GM18511 (cell line): ENCODE data around the gene IRF2.

Experiments
- ATAC-seq: cut with Tn5 transposase; IDR thresholded peaks from one replicate; pipeline ENCODE4 v1.9.1; 2021; ENCODE audit warnings: mild to moderate bottlenecking, moderate library complexity; ENCODE audit not compliant: unreplicated experiment

Gene IRF2

DNA sequence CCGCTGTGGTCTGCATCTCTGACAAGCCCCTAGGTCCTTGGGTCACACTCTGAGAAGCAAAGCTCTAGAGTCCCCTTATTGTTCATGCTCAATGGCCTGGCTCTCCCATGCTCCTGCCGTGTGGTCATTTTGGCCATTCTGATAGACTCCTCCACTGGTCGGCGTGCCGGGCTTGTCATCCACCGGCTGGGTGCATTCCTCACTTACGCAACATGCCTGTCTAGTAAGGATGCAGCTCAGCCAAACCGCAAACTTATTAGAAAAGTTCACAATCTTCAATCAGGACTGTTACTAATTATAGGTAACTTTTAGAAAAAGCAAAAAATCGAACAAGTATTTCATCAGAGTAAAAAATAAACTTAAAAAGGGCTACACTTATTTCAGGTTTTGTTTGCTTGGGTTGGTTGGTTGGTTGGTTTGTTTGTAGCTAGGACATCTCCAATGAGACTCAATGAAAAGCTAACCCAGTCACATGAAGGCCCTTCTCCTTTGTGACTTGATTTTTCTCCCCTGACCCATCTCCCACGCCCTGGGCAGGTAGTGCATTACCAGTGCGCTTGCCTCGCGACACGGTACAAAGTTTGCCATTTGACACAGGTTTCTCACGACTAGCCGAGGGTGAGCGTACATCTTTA, 41.0 kb downstream of the IRF2 start:
- no peak for ATAC-seq

DNA sequence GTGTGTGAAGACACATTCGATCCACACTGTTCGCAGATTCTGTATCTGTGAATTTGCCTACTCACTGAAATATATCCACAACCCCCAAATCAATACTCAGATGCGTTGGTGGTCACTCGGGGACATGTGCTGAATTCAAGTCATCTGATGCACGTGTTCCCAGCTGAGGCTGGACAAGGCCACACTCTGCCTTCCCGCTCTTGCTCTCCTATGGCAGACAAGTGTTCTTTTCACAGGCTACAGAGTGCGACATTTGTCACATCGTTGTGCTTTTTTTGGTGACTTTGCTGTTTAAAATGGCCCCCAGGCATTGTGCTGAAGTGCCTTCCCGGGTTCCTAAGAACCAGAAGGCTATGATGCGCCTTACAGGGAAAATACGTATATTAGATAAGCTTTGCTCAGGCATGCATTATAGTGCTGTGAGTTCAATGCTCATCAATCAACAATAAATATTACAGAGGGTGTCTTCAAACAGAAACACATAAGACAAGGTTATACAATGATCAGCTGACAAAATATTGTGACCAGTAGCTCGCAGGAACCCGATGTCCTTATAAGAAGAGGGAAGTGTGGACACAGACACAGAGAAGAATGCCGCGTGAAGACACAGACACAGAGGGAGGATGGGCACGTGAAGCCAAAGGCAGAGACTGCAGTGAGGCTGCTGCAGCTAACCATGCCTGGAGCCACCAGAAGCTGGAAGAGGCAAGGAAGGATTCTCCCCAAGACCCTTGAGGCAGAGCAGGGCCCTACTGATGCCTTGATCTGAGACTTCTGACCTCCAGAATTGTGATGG, 42.0 kb downstream of the IRF2 start:
- no peak for ATAC-seq

DNA sequence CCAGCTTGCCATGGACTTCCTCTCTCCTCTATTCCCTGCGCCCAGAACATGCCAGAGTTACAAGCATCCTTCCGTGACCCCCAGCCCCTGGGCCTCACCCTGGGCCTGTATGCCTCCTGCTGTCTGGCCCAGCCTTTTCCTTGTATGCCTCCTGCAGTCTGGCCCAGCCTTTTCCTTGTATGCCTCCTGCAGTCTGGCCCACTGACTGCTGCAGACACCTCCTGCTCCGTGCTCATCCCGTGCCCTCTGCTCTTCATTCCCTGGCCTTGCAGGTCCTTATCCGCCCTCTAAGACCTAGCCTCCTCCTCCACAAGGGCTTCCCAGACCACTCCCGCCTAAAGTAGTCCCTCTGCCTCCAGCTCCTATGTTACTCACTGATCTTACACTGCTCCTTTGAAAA, 44.2 kb downstream of the IRF2 start:
- ATAC-seq, result no peak

DNA sequence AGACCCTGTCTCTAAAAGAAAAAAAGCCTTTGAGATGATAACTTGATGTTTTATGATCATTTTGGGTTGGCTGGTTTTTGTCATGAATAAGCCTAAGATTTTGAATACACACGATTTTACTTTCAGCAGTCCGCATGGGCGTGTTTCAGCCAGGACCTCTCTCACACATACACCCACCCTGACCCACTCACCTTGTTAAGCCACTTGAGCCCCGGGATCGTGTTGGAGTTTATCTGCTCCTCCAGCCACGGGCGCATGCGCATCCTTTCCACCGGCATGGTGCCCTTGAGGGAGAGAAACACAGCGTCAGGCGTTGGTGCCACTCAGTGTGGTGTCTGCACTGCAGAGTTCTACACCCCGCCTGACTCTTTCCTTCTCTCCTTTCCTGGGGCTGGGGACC, 45.6 kb downstream of the IRF2 start:
- ATAC-seq, result no peak

DNA sequence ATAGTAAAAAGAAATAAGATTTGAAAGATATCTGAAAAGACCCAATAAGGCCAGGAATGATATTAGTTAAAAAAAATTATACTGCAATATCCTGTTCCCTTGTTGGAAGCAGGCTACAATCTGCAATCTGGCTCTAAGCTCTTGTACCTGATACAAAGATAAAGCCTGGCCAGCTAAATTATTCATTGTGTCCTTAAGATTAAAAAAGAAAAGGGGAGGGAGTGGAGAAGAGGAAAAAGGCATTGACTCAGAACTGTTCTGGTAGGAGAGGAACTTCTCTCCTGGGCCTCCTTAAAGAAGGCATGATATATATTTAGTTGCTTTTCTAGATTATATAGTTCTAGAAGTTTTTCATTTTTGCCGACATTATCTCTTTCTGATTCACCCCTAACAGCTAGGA, 46.7 kb downstream of the IRF2 start:
- ATAC-seq, result no peak

DNA sequence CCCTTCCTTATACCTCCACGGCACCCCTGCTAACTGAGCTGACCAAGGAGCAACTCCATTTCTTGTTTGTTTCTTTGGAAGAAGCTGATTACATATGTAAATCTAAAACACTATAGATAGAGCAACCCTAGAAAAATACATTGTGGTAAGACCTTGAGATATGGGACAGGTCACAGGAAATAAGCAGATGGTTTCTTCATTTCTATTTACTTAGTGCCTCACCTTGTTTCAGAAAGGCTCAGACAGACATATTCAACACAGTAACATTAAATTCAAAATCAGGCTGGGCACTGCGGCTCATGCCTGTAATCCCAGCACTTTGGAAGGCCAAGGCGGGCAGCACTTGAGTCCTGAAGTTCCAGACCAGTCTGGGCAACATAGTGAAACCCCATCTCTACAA, 47.3 kb downstream of the IRF2 start:
- no peak for ATAC-seq

DNA sequence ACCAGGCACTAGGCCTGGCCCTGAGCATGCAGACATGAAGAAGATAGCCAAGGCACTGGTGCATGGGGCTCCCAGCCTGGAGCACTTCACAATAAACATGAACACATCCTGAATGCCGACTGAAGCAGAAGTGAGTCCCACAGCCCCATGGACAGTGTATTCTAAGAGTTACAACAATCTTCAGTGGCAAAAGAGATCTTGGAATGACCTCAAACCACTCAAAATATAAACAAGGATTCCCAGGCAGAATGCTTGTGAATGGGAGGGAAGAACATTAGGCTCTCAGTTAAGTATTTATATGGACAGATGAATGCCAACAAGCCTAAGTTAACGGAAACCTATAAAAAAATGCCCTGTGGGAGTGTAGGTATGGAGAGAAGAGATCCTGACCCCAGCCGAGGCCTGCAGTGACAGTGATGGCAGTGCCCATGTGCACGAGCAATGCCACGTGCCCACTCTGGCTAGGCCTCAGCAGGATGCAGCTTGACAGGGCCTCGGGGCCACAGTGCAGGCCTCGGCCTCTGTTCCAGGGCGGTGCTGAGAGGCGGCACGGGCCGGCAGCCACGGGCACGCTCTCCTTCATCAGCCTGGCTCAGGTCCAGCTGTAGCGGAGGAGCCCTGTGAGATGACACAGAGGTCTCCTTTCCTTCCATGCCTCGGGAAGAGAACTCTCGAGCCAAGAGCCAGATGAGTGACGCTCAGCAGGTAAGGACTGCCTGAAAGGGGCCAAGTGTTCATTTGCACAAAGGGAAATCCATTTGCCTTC, 49.2 kb downstream of the IRF2 start:
- ATAC-seq, result no peak

DNA sequence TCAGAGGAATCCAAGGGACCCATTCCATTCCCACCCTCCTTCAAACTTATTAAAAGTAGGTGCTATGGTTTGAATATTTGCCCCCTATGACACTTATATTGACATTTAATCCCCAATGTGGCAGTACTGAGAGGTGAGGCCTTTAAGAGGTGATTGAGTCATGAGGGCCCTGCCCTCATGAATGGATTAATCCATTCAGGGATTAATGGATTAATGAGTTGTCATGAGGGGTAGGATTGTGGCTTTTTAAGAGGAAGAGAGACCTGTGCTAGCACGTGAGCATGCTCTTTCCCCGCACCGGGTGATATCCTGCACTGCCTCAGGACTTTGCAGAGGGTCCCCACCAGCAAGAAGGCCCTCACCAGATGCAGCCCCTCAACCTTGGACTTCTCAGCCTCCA, 50.1 kb downstream of the IRF2 start:
- no peak for ATAC-seq

DNA sequence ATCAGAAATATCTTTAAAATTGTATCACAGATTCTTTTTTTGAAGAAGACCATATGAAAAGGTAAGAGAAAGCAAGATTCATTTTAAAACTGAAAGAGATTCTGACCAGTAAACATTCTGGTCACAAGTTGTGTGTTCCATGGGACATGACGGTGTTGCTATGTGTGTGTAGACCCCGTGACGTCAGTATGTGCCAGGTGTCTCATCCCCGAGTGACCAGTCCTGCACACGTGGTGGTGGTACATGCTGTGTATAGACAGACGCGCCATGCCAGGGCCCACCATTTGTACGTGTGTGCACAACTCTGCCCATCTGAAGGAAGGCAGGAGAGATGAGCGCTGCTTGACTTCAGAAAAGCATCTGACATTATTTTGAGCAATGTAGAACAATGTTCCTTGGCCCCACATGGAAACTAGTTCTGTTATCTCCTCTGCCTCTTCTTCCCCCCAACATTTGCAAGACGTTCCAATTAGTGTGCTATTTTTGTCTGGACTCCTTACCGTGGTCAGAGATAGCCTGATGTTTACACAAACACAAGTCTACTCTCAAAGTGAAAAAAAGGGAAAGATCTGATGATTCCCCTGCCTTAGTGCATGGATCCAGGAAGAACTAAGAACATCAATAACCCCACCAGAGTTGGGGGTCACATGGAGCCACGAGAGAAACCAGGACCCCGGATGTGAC, 51.2 kb downstream of the IRF2 start:
- no peak for ATAC-seq

DNA sequence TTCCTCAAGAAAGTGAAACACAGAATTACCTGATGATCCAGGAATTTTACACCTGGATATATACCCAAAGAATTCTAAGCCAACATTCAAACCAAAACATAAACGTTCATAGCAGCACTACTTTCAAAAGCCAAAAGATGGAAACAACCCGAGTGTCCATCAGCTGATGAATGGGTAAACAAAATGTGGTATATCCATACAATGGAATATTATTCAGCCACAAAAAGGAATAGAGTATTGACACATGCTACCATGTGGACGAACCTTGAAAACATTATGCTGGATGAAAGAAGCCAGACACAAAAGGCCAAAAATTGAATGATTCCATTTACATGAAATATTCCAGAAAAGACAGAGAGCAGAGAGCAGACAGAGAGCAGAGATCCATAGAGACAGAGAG, 52.0 kb downstream of the IRF2 start:
- ATAC-seq, result no peak

DNA sequence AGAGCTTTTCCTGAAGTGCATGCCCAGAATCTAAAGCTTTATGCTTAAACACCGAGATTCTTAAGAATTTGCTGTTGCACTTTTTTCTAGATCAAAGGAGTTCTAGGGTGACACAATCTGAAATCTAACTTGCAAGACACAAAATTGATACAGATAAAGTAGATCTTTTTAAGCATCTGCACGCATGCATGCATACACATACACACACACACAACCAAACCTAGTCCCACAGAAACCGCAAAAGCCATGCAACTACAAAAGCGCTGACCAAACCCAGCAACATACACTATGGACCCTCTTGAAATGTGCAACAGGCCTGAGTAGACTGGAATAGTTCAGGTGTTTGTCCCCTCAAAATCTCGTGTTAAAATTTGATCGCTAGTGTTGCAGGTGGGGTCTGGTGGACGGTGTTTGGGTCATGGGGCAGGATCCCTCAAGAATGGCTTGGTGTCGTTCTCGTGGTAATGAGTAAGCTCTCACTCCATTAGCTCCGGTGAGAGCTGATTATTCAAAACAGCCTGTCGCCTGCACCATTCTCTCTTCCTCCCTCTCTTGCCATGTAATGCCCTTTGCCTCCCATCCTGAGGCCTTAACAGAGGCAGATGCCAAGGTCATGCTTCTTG, 52.7 kb downstream of the IRF2 start:
- ATAC-seq, result peak; percentile 23

DNA sequence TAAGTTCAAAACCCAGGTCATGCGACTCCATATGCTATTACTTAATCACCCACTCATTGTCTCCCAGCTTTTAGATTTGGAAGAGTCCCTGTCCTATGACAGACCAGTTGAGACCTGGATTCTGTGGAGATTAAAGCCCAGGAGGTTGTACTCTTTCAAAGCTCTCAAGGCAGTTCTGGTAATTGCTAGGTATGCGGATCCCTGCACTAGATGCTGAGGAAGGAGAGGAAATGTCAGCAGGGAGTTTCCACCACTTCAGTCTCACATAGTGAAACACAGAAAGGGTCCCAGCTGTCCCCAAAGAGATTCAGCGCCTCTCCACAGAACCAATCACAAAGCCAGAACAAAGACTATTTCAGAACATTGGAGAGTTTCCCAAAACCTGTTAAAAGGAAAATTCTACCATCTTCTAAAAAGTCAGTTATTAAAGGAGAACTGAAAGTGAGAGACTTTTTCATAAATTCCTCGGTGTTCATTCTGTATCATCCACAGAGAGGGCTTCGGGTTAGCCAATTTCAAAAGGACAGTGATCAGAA, 53.4 kb downstream of the IRF2 start:
- ATAC-seq, result peak; percentile 66

DNA sequence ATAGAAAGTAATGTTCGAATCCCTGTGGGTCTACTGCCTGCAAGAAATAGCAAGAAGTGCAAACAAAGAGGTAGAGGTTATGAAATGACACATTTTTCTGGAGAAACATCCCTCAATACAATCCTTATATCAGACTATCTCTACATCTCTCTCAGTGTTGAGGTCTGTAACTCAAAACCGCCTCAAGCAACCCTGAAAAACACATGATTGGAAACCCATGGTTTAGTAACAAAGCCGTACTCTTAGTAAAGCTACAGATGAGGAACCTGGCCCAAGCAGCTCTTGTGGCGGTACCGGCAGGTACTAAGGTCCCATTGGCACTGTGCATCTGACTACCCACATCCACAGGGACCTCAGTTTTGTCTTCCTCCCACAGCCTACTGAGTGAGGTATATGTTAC, 53.9 kb downstream of the IRF2 start:
- ATAC-seq, result peak; percentile 6

DNA sequence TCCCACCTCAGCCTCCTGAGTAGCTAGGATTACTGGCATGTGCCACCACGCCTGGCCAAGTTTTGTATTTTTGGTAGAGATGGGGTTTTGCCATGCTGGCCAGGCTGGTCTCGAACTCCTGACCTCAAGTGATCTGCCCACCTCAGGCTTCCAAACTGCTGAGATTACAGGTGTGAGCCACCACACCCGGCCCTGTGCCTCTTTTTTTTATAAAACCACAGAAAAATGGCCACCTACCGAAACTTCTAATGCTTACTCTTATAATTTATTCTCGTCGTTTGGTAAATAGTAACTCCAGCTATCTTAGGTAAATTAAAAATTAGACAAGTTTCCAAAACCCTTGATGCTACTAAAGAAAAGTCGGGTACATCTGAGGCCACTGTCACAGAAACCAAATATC, 54.4 kb downstream of the IRF2 start:
- ATAC-seq, result no peak

DNA sequence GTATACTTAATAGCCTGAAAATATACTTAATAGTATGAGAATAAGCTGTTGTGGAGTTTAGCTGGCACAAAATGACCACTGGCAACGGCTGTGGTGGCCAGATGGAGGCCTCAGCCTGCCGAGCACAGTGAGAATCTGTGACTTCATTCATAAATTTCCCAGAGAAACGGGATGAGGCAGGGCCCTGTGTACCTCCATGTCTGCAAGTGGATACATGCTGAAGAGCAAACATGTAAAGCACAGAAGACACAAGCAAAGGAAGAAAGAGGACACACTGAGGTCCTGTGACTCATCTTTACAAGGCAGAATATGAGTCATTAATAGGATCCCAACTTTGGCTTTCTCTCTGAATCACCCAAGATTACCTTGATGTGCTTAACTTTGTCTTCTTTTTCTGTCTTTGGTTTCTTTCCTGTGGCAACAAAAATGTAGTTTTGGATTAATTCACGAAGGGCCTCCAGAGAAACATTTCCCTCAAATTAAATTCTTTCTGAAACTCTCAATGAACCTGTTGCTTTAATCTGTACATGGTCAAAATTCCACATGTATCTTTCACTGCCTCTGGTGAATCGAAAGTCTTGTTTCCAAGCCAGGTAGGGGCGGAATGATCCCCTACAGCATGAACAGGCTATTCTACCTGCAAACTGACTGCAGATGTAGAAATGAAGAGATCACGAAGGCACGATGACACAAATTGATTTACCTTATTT, 56.4 kb downstream of the IRF2 start:
- ATAC-seq, result peak; percentile 56

DNA sequence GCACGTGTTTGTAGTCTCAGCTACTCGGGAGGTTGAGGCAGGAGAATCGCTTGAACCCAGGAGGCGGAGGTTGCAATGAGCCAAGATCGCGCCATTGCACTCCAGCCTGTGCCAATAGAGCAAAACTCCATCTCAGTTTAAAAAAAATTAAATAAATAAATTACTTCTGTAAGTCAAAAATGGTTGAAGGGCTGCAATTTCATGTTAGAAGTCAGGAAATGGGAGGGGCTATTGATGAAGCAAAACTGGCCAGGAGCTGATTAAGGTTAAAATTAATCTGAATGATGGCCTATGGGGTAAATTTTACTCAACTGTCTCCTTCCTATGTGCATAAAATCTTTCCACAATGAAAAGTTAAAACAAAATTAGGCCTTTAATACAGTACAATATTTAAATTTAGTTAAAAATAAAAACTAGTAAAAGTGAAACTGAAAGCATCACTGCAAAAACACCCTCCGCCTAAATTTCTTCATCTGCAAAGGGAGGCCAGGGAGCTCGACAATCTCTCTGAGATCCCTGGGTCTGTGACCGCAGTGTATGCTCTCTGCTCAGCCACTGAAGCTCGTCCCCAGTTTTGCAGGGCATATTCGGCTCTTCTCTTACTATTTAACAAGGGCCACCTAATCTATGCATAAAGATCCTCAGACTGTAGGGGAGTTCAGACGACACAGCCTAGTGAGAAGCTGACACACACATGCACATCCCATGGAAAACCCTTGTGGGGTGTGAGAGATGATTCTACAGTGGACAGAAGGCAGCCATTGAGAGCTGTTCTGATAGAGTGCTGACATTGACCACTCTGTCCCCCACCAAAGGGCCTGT, 57.2 kb downstream of the IRF2 start:
- peak; percentile 54 for ATAC-seq

DNA sequence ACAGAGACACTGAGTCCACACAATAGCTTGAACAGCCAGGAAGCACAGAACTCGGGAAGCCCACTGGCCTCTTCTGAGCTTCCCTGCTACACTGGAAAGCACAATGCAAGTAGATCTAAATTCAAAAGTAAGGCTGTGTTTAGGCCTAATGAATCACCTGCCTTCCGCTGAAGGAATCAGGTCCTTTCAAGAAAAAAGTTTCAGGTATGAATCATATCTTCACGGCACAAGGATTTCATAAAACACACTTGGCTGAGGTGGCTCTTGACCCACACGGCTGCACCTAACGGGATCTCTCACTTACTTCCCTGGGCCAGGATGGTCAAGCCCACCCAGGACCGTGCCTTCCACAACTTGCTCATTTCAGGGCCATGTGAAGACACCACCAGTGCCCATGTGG, 59.3 kb downstream of the IRF2 start:
- no peak for ATAC-seq

DNA sequence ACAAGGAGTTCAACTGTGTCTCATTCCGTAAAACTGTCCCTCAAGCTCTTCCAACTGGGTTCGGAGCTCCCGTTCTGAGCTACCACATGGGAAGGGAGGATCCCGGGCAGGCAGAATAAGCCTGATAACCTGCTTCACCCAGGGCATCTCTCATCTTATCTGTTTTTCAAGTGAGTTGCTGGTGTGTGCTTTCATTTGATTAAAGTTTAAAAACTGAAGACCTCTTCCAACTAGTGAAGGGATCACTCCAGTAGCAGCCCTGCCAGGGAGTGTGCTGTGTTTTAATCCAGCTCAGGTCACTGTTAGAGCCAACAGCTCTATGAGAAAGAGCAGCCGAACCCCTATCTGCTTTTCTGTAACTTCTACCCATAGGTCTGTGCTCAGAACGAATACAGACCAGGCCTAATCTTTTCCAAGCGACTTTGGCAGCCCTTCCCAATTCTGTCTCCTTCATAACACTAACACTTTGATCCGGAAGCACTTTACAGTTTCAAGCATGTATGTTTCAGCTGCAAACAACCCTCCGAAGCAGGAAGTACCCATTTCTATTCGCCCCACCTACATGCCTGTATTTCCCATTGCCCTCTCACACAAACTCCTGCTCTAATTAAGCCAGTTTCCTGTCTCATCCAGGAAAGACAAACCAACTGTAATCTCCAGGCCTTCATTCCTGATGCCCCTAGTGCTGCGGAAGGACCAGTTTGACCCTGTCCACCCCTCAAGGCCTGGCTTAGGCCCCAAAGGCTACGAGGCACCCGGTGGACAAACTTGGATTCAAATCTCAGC, 60.9 kb downstream of the IRF2 start:
- no peak for ATAC-seq
